ENCODE measurements around the gene MYOF.

DNA sequence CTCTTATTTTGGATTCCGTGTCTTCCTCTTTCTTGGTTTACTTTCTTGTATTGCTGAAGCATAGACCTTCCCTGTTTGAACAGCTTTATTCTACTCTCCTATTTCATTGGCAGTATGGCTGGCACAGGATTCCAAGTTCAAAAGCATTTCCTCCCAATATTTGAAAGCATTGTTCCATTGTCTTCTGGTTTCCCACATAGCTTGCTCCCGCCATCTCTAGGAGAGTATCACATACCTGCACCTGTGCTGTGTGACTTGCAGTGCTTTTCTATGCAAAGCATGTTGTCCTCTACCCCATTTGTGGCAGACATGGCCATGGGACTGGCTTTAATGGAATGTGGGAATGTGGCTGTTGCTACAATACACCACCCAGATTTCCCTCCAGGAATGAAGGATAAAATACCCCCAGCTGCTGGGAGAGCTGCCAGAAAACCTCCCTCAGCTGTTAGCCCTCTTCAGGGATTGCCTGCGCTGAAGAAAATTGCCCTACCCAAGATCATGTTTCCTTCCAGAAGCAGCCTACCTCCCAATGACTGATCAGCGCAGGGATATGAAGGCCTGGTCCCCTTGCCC lies 6.9 kb upstream of the MYOF start:
- no peak for TF ChIP-seq ZFX (IDR thresholded peaks at IDR 0.05)
- TF ChIP-seq, protein P1, sequence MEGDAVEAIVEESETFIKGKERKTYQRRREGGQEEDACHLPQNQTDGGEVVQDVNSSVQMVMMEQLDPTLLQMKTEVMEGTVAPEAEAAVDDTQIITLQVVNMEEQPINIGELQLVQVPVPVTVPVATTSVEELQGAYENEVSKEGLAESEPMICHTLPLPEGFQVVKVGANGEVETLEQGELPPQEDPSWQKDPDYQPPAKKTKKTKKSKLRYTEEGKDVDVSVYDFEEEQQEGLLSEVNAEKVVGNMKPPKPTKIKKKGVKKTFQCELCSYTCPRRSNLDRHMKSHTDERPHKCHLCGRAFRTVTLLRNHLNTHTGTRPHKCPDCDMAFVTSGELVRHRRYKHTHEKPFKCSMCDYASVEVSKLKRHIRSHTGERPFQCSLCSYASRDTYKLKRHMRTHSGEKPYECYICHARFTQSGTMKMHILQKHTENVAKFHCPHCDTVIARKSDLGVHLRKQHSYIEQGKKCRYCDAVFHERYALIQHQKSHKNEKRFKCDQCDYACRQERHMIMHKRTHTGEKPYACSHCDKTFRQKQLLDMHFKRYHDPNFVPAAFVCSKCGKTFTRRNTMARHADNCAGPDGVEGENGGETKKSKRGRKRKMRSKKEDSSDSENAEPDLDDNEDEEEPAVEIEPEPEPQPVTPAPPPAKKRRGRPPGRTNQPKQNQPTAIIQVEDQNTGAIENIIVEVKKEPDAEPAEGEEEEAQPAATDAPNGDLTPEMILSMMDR (conservative IDR thresholded peaks at IDR 0.05), result no peak

Measured in C4-2B (cell line).